Stimulated activated CD4-positive, alpha-beta T cell treated with anti-CD3 and anti-CD28 coated beads, TNF-alpha, amount 100 ng/mL, for 24 hours (primary cell): ENCODE results near the gene CDC42SE2.
"Not testable (repeated sequence)": the region's sequence is repeated elsewhere in the genome, so short reads cannot be mapped to it uniquely, and the experiment has no call there.

Experiments
- DNase-seq, 3 experiments: peaks; one replicate each; pipeline ENCODE4 v3.0.0-alpha.2; 2020; ENCODE audit warnings: low read depth in 3 of 3

CDC42SE2 gene

DNA sequence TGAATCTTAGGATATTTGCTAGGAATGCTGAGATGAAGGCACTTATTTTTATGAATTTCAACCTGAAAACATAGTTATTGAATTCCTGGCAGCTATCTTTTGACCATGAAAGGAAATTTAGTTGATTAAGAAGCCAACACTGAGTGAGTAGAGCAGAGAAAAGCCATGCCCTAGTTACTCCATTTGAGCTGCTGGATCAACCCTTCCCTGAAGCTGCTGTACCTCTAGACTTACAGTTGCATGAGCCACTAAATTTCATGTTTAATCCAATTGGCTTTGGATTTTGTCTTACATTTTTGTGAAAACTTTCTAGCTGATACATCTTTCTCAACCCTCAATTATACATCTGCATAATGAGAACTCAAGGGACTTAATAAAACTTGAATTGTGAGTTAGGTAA, 54.6 kb downstream of the CDC42SE2 start:
- DNase-seq: no peak

GRCh38 chr5:131321066-131321465, 57.2 kb downstream of the CDC42SE2 start:
- no peak for DNase-seq

- no peak for DNase-seq
Measured at GRCh38 chr5:131322926-131323325, 59.1 kb downstream of the CDC42SE2 start.

GRCh38 chr5:131323378-131323777, 59.5 kb downstream of the CDC42SE2 start:
- no peak for DNase-seq

DNA sequence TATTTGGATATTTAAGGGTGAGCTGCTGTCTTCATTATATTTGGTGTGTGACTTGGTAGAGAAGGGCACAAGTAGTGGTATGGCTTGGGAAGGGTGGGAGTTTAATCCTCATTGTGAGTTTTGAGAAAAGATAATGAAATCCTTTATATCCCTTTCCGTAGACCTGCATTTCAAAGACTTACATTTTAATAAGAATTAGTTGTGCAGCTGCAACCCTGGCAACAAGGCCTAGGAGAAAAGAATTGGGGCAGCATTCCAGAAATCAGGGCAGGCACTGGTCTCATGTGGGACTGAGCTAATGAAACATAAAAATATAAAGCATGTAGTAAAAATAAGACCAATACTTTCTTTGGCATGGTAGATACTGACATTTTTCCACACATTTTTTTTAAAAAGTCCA, 60.5 kb downstream of the CDC42SE2 start:
- no peak for DNase-seq

DNA sequence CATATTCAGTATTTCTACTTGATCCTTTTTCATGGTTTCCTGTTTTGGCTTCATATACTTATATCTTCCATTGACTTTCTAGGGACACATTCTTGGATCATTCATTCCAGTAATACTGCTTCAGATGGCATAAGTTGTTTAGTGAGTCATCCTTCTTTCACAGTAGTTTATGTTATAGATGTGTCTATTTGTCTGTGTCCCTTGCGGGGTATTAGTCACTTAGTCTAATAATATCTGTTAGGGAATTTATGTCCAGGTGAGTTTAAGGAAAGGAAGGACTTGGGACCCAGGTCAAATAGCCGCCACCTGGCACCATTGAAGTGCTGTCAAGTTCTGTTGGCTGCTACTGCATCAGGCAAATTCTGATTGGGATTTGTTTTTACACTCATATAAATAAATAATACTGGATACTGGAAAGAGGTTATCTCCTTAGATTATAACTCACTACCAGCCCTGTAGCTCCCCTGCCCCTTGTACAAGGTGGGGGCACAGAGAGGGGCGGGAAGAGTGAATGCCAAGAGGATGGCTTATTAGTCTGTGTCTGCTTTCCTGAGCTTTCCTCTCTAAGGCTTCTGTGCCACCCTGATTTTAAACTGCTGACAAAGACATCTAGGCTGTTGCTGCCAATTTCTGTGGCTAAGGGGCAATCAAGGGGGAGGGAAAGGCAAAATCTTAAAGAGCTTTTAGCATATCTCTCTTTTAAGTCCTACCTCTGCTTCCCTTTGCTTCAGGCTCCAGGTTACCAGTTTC, 64.9 kb downstream of the CDC42SE2 start:
- DNase-seq: no peak

DNA sequence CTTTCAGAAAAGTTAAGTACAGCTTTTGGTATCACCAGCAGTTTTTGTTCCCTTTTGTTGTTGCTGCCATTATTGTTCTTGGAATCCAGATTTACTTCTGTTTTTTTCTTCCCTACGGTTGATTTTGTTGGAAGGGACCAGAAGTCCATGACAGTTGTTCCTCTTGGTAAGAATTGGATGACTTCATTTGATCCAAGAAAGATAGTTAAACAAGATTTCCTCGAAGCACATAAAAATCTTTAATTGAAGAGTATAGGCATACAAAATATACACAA, 65.4 kb downstream of the CDC42SE2 start:
- no peak for DNase-seq

DNA sequence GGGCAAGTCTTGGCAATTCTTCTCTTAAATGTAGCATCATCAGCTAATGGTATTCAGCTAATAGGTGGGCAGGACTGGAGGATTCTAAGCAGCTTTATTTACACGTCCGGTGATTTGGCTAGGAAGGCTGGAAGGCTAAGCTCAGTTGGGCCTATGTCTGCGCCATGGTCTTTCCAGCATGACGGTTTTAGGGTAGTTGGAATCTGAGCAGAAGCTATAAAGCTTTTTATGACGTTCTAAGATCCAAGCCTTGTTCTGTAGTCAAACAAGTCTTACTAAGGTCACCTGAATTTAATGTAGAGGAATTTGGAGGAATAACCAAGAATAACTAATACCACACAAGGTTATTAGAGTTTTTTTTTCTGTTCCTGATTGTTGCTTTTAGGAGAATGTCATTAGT, 66.2 kb downstream of the CDC42SE2 start:
- no peak for DNase-seq

DNA sequence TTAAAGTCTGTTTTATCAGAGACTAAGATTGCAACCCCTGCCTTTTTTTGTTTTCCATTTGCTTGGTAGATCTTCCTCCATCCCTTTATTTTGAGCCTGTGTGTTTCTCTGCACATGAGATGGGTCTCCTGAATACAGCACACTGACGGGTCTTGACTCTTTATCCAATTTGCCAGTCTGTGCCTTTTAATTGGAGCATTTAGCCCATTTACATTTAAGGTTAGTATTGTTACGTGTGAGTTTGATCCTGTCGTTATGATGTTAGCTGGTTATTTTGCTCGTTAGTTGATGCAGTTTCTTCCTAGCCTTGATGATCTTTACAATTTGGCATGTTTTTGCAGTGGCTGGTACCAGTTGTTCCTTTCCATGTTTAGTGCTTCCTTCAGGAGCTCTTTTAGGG, 71.9 kb downstream of the CDC42SE2 start:
- not testable (repeated sequence) for DNase-seq

DNA sequence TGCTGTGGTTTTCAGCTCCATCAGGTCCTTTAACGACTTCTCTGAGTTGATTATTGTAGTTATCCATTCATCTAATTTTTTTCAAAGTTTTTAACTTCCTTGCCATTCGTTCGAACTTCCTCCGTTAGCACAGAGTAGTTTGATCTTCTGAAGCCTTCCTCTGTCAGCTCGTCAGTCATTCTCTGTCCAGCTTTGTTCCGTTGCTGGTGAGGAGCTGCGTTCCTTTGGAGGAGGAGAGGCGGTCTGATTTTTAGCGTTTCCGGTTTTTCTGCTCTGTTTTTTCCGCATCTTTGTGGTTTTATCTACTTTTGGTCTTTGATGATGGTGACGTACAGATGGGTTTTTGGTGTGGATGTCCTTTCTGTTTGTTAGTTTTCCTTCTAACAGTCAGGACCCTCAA, 72.9 kb downstream of the CDC42SE2 start:
- DNase-seq: not testable (repeated sequence)

GRCh38 chr5:131337240-131338050, 73.6 kb downstream of the CDC42SE2 start:
- DNase-seq: not testable (repeated sequence)

DNA sequence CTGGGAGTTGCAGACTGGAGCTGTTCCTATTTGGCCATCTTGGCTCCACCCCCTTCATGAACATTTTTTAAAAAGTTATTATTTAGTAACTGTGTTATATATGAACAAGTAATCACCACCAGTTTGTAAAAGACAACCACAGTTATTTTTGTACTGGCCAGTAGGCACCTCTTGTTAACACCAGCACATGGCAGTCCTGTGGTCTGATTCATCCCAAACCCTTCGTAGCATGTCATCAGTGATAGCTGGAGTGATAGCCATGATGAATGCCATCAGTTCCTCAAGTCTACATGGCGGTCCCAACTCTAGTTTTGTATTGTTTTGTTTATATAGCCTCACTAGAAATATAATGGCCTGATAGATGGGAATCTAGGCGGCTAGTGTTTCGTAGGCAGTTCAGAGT, 74.2 kb downstream of the CDC42SE2 start:
- DNase-seq: no peak

DNA sequence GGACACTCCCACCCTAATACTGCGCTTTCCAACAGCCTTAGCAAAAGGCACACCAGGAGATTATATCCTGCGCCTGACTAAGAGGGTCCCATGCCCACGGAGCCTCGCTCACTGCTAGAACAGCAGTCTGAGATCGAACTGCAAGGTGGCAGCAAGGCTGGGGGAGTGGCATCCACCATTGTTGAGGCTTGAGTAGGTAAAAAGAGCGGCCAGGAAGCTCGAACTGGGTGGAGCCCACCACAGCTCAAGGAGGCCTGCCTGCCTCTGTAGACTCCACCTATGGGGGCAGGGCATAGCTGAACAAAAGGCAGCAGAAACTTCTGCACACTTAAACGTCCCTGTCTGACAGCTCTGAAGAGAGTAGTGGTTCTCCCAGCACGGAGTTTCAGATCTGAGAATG, 80.4 kb downstream of the CDC42SE2 start:
- not testable (repeated sequence) for DNase-seq

DNA sequence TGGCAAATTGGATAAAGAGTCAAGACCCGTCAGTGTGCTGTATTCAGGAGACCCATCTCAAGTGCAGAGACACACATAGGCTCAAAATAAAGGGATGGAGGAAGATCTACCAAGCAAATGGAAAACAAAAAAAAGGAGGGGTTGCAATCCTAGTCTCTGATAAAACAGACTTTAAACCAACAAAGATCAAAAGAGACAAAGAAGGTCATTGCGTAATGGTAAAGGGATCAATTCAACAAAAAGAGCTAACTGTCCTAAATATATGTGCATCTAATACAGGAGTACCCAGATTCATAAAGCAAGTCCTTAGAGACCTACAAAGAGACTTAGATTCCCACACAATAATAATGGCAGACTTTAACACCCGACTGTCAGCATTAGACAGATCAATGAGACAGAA, 82.4 kb downstream of the CDC42SE2 start:
- not testable (repeated sequence) for DNase-seq

GRCh38 chr5:131353991-131354390, 90.1 kb downstream of the CDC42SE2 start:
- DNase-seq: no peak

DNA sequence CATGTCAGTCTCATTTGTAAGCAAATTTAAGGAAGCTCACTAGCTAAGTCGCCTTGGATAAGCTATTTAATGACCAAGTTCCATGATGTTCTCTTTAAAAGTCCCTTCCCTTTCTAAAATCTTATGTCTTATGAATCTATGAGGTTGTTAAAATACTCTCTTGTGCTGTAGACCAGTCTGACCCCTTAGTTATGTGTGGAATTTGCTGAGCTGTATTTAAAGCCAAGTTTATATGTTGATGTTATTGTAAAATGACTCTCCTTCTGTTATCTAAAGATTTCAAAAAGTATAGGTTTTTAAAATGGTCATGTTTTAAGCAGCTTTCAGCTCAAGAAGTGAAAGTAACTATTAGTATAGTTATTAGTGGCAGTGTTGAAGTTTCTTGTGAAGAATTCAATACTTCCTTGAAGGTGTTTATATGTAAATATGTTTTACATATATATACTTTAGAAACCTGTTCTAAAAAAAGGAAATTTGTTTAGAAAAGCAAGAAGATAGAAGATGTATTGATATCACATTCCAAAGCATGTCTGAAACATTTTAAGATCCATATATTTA, 92.2 kb downstream of the CDC42SE2 start:
- no peak for DNase-seq

GRCh38 chr5:131356619-131357018, 92.8 kb downstream of the CDC42SE2 start:
- no peak for DNase-seq

DNA sequence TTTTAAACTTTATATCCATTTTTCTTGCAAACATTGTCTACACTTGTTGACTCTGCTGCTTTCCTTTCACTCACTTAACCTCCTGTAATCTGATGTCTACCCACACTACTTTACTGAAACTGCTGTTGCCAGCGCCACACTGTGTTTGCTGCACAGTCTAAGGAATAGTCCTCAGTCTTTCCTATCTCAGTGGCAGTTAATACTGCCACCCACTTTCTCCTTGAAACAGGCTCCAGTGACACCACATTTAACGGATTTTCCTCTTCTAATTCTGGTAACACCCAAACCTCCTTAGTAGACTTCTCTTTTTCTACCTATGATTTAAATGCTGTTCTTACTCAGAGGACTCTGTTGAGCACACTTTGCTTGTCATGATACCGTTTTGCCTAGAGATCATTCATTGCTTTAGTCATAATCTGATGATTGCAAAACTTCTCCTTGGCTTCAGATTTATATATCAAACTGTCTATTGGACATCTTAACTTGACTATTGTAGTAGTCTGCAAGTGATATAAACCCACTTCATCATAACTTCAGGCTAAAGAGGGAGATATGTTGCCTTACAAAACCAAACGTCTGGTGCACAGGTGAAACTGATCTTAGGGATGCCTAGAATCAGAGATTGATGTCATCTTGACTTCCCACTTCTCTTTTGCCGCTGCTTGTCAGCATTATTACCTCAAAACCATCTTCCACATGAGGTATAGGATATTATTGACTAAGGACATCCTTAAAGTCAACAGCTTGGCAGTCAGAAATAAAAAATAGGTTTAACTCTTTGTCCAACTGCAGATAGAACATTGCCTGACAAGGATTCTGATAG, 94.1 kb downstream of the CDC42SE2 start:
- DNase-seq: peak in 1 of 3 experiments; percentile 35

DNA sequence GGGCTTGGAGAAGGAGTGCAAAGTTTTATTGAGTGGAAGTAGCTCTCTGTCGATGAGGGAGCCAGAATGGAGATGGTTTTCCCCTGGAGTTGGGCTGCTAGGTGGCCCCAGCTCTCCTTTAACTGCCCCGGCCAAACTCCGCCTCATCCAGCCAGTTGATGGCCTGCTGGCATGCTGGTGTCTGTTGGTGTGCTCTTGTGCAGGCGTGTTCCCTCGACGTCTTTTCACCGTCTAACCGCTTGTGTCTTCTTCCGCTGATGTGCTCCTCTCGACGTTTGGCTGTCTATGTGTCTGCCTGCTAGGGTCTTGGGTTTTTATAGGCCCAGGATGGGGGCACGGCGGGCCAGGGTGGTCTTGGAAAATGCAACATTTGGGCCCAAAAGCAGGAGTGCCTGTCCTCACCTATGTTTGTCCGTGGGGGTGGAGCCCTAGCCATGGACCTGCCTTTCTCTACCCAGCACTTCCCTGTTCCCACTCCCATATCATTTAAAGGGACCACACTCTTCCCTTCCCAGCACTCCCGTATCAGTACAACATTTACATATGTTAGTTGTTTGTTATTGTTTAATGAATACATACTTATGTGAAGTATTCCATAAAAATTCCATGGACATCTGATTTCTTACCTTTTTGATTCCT, 97.9 kb downstream of the CDC42SE2 start:
- no peak for DNase-seq

DNA sequence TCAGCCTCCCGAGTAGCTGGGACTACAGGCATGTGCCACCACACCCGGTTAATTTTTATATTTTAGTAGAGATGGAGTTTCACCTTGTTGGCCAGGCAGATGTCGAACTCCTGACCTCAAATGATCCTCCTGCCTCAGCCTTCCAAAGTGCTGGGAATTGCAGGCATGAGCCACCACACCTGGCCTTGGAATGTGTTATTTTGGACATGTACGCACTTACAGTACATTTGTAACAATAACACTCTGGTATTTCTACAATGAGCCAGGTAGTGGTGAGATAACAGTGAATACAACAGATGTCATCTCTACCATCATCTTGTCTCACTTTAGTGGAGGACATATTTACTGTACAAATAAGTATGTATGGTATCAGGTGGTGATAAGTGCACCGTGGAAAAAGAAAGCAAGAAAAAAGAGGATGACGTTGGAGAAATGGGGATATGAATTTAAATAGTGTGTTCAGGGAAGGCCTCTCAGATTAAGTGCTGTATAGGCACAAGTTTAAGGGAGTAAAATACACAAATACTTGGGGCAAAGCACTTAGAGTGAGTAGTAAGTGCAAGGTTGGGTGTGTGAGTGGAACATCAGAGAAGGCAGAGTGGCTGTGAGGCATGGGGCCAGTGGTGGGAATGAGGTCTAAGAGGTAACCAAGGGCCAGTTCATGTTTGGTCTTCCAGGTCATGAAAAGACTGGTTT, 100.1 kb downstream of the CDC42SE2 start:
- no peak for DNase-seq

GRCh38 chr5:131364507-131365050, 100.7 kb downstream of the CDC42SE2 start:
- no peak for DNase-seq
